Activated naive CD4-positive, alpha-beta T cell treated with anti-CD3 and anti-CD28 coated beads, Interleukin-2, amount 50 U/mL, for 16 hours (primary cell): ENCODE results near the gene SKI.
A peak's percentile ranks its signal among the peaks of the same experiment; 100 is the strongest.

Experiments used
- DNase-seq: peaks from one replicate; pipeline ENCODE4 v3.0.0-alpha.2; 2020

The SKI gene

GRCh38 chr1:2194898-2195673 lies 33.0 kb upstream of the SKI start:
- peak; percentile 86 for DNase-seq

- DNase-seq: no peak
Observed at GRCh38 chr1:2195785-2196184, 32.3 kb upstream of the SKI start.

GRCh38 chr1:2196901-2197638 lies 31.0 kb upstream of the SKI start:
- no peak for DNase-seq

- DNase-seq: no peak
Observed at GRCh38 chr1:2197707-2198165, 30.4 kb upstream of the SKI start.

GRCh38 chr1:2198571-2198970 lies 29.5 kb upstream of the SKI start:
- no peak for DNase-seq

GRCh38 chr1:2199042-2199810 lies 28.9 kb upstream of the SKI start:
- DNase-seq: peak; percentile 79

- DNase-seq: no peak
Observed at GRCh38 chr1:2200308-2200943, 27.7 kb upstream of the SKI start.

GRCh38 chr1:2201062-2201461 lies 27.1 kb upstream of the SKI start:
- no peak for DNase-seq

GRCh38 chr1:2202008-2202575 lies 26.0 kb upstream of the SKI start:
- no peak for DNase-seq

GRCh38 chr1:2202843-2203601 lies 25.1 kb upstream of the SKI start:
- DNase-seq: no peak

- DNase-seq: no peak
Observed at GRCh38 chr1:2203671-2204414, 24.3 kb upstream of the SKI start.

GRCh38 chr1:2204415-2205190 lies 23.5 kb upstream of the SKI start:
- no peak for DNase-seq

- DNase-seq: peak; percentile 87
Observed at GRCh38 chr1:2205191-2205952, 22.7 kb upstream of the SKI start.

GRCh38 chr1:2206813-2207487 lies 21.2 kb upstream of the SKI start:
- no peak for DNase-seq

- no peak for DNase-seq
Observed at GRCh38 chr1:2208309-2209239, 19.5 kb upstream of the SKI start.

GRCh38 chr1:2209400-2210083 lies 18.6 kb upstream of the SKI start:
- no peak for DNase-seq

GRCh38 chr1:2210084-2210653 lies 17.9 kb upstream of the SKI start:
- DNase-seq: no peak
